GM18508 (cell line): ENCODE measurements around the gene C1QL4.

Experiments used
- ATAC-seq: cut with Tn5 transposase; IDR thresholded peaks from one replicate; pipeline ENCODE4 v1.9.1; 2021; ENCODE audit warnings: moderate number of reproducible peaks; ENCODE audit not compliant: insufficient read depth, unreplicated experiment

Gene C1QL4

GRCh38 chr12:49309386-49309785 is 27.6 kb downstream of the C1QL4 start:
- no peak for ATAC-seq

DNA sequence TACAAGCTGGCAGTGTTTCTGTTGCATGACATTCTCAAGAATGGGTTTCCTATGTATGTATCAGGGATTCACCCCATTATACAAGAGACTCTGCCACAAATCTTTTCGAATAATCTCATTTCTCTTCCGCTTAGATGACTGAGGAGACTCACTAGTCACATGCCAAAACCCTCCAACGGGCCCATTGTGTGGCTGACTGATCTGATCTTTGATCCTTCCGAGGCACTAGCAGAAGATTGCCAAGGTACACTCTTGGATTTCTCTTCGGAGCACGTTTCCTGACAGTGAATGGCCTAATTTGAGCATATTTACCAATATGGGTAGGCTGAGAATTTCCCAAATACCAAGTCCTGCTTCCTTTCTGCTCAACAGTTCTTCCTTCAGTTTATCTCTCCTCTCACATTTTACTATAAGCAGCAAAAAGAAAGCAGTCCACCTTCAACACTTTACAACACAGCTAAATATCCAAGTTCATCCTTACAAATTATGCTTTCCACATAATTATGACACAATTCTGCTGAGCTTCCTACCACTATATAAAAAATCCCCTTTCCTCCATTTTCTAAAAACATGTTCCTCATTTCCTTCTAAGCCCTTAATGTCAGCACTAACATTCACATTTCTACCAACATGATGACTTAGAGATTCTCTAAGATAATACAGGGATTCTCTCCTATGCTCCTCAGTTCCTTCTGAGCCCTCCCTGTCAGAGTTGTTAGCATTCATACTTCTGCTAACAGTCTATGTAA is 31.1 kb downstream of the C1QL4 start:
- ATAC-seq = no peak

DNA sequence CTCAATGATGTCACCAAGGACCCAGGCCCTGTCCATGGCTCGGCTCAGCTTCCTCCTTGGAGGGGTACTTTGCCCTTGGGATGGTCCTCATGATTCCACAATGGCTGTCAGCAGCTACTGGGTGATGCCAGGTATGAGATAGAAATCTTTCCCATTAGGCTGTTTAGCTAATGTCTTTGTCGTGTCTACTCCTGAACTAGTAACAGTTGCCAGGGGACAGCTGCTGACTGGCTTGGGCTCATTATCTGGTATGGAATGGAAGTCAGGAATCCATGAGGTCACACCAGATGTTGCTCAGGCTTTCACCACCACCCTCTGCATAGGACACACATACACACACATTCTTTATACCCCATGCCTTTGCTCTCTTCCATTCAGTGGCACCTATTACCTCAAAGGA is 32.8 kb downstream of the C1QL4 start:
- ATAC-seq = no peak

- ATAC-seq = no peak
Observed at GRCh38 chr12:49301760-49302159, 35.2 kb downstream of the C1QL4 start.

DNA sequence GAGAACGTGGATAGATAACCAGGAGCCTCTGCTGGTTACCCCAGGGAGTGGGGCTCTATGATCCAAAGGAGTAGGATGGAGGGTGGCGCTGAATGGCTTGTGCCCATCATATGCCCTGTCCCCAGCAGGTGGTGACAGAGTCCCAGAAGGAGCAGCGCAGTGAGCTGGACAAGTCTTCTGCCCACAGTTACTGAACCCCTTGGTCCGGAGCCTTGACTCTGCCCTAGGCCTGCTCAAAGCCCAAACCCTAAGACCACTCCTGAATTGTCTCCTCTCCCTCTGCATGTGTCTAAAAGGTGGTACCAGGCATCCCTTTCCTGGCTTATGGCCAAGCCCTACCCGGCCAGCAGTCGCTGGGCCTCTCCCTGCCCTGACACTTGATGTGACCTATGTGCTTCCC is 38.8 kb downstream of the C1QL4 start:
- ATAC-seq = no peak

- ATAC-seq = no peak
Observed at GRCh38 chr12:49297695-49298060, 39.3 kb downstream of the C1QL4 start.

GRCh38 chr12:49296836-49297694 is 39.9 kb downstream of the C1QL4 start:
- ATAC-seq = no peak

DNA sequence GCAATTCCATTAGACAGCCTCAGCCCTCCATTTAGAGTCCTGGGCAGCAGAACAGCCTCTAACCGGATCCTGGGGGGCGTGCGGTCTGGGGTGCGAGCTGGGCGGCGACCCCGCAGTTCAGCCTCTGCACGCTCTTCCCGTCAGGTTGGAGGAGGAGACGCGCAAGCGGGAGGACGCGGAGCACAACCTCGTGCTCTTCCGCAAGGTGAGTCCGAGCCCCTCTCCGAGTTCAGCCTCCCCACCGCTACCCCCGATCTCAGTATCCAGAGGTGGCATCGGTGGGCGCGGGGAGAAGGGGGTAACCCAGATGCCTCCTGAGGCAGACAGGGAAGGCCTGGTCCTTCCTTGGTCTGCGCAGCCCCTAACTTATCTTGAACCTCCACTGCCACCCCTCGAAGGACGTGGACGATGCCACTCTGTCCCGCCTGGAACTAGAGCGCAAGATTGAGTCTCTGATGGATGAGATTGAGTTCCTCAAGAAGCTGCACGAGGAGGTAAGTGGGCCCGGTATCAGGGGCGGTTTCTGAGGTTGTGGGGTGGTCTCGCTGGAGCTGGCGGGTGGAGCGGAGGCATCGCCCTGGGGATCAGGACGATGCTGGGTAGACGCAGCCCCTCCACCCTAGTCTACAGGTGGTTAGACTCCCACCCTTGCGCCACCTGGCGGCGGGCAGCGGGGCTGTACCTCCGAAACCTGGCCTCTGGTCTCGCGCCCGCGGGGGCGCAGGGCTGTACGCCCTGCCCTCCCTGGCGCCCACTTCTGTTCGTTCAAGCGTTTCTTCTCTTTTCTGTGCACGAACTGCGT is 40.8 kb downstream of the C1QL4 start:
- ATAC-seq = no peak

- ATAC-seq = no peak
Observed at GRCh38 chr12:49295082-49295936, 41.7 kb downstream of the C1QL4 start, which contains the start of gene PRPH. PRPH (plus strand) TSS chr12:49295147; CDS start chr12:49295201, 54 bp downstream.

- ATAC-seq = no peak
Observed at GRCh38 chr12:49294804-49295081, 42.2 kb downstream of the C1QL4 start.

DNA sequence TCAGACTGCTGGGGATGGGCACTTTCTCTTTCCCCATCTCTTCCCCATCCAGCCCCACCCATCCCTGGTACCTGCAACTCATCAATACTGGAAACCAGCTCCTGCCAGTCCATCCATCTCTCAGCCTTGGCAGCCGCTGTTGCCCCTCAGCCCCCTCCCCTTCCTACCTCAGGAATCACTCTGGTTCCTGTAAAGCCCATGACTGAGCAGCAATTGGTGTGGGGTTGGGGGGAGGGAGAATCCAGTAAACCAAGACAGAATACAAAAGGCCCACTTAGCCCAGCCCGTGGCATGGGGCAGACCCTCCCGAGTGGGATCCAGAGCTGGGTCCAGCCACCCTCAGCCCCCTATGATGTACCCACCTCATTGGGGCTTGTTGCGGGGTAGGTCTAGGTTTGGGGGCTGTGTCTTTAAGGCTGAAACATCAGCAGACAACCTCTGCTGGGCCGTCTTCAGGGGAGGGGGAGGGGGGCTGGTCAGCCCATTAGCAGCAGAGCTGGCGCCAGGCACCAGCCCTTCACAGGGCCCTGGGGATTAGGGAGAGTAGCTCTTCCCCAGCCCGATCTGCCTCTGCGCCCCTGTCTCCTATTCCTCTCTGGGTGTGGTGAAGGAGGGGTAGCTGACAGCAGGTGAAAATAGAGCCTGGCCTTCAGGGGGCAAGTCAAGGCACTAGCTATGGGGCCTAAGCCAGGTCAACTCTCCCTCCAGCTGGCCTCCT is 42.7 kb downstream of the C1QL4 start:
- ATAC-seq = no peak

GRCh38 chr12:49293056-49293956 is 43.7 kb downstream of the C1QL4 start:
- no peak for ATAC-seq

DNA sequence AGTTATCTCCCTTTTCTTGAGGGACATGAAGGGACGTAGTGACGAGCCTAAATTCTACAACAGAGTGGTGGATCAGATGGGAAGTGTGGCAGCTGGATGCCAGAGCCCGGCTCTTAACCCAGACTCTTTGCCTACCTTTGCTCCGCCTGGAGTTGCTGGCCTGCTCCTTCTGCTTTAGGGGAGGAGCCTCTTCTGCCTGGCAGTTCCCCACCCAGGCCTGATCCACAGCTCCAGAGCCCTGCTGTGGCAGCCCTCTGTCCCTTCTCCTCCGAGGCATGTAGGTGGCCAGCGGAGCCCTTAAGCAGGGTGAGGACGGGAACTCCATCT is 44.3 kb downstream of the C1QL4 start:
- no peak for ATAC-seq

- no peak for ATAC-seq
Observed at GRCh38 chr12:49288922-49289555, 47.9 kb downstream of the C1QL4 start.

- ATAC-seq = no peak
Observed at GRCh38 chr12:49288412-49288853, 48.6 kb downstream of the C1QL4 start.

- ATAC-seq = no peak
Observed at GRCh38 chr12:49287876-49288275, 49.1 kb downstream of the C1QL4 start.

DNA sequence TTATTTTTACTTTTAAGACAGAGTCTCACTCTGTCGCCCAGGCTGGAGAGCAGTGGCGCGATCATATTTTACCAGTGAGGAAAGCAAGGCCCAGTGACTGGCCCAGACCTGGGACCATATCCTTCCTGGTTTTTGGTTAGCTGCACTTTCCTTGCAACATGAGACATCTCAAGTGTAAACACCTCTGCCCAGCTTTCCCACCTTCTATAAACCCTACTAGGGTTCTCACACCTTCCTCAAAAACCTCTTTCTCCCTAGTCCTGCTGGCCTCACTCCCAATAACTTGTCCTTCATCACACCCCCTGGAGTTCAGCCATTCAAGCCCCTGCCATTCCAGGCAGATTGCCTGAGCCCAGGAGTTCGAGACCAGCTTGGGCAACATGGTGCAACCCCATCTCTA is 52.3 kb downstream of the C1QL4 start:
- ATAC-seq = no peak
